HepG2 (cell line): ENCODE results near the gene MARCHF2. TPM values are rescaled to one million over a fixed set of nuclear protein-coding genes. Genes with fewer than 3 reads are reported as not detected.

Source experiments
- ATF5 ChIP-seq: sonication (generic); formaldehyde crosslinking; IDR thresholded peaks from 2 replicates; pipeline ENCODE4 v1.4.0; 2020; ENCODE audit warnings: mild to moderate bottlenecking, low read depth, missing genetic modification reagents
- ATM ChIP-seq: fragments of 450-650 bp; IDR thresholded peaks from 2 replicates; pipeline ENCODE4 v1.7.1; 2017; ENCODE audit warnings: mild to moderate bottlenecking, borderline replicate concordance
- CBX5 ChIP-seq: sonication (generic); formaldehyde crosslinking; IDR thresholded peaks from 2 replicates; pipeline ENCODE4 v1.4.0; 2020; ENCODE audit warnings: missing genetic modification reagents, borderline replicate concordance
- EP300 ChIP-seq, 3 experiments: sonication (generic) in 1 of 3; formaldehyde crosslinking in 1 of 3; IDR thresholded peaks; 2 replicates each; pipeline versions ENCODE4 v1.5.1 to v1.6.1; 2011 to 2020; ENCODE audit warnings: low read depth in 2 of 3, low read length in 2 of 3, borderline replicate concordance in 1 of 3, improper control_type of control experiment in 1 of 3, mild to moderate bottlenecking in 1 of 3, missing genetic modification reagents in 1 of 3, moderate library complexity in 1 of 3
- HBP1 ChIP-seq: IDR thresholded peaks from 2 replicates; pipeline ENCODE4 v1.6.1; 2016; ENCODE audit warnings: low read depth, control low read depth
- MED1 ChIP-seq: sonication (generic); formaldehyde crosslinking; IDR thresholded peaks from 2 replicates; pipeline ENCODE4 v1.4.0; 2020; ENCODE audit warnings: missing genetic modification reagents
- MXI1 ChIP-seq: IDR thresholded peaks from 3 replicates; pipeline ENCODE4 v1.6.1; 2012; ENCODE audit warnings: low read depth, low read length, inconsistent platforms, borderline replicate concordance
- NFKB2 ChIP-seq: sonication (generic); formaldehyde crosslinking; IDR thresholded peaks from 2 replicates; pipeline ENCODE4 v1.4.0; 2020; ENCODE audit warnings: missing genetic modification reagents, borderline replicate concordance
- RFX5 ChIP-seq: IDR thresholded peaks from 2 replicates; pipeline ENCODE4 v1.6.1; 2011; ENCODE audit warnings: low read depth, low read length, improper control_type of control experiment
- SMAD3 ChIP-seq: sonication (generic); formaldehyde crosslinking; IDR thresholded peaks from 2 replicates; pipeline ENCODE4 v1.4.0; 2020; ENCODE audit warnings: missing genetic modification reagents
- ZNF562 ChIP-seq: sonication (generic); formaldehyde crosslinking; IDR thresholded peaks from 2 replicates; pipeline ENCODE4 v1.8.0; 2022; ENCODE audit warnings: missing genetic modification reagents, borderline replicate concordance
- ZNF75D ChIP-seq: sonication (generic); formaldehyde crosslinking; IDR thresholded peaks from 2 replicates; pipeline ENCODE4 v1.8.1; 2023; ENCODE audit warnings: missing genetic modification reagents, mild to moderate bottlenecking, borderline replicate concordance
- polyA plus RNA-seq, 8 experiments: library from polyadenylated mRNA; depleted of rRNA in 3 of 8; stranded (reverse) in 7 of 8; unstranded in 1 of 8; fragments of >200 nt; fragmentation: Illumina TruSeq in 4 of 8; extraction: Trizol in 4 of 8; gene quantifications; 2 replicates each; pipeline versions ENCODE4 v1.2.1 to v1.2.3, GENCODE V29; 2011 to 2016; ENCODE audit warnings: low read depth in 4 of 8, missing spikeins in 1 of 8, mixed read lengths in 1 of 8; ENCODE audit not compliant: insufficient read depth in 1 of 8
- total RNA-seq, 5 experiments: library from RNA; depleted of rRNA; stranded (reverse); fragments of >200 nt; fragmentation: Illumina TruSeq; extraction: Trizol; gene quantifications; 2 replicates each; pipeline ENCODE4 v1.2.3, GENCODE V29; 2016; ENCODE audit warnings: low read depth in 1 of 5
- TF ChIP-seq, protein P1 (sequence below): sonication (generic); formaldehyde crosslinking; IDR thresholded peaks from 2 replicates; pipeline ENCODE4 v1.4.0; 2020; ENCODE audit warnings: missing genetic modification reagents
- TF ChIP-seq, protein P2 (sequence below): sonication (generic); formaldehyde crosslinking; IDR thresholded peaks from 2 replicates; pipeline ENCODE4 v1.8.1; 2023; ENCODE audit warnings: mild to moderate bottlenecking, inconsistent platforms, moderate library complexity, missing genetic modification reagents, borderline replicate concordance
- TF ChIP-seq, protein P3 (sequence below): sonication (generic); formaldehyde crosslinking; IDR thresholded peaks from 2 replicates; pipeline ENCODE4 v1.4.0; 2020; ENCODE audit warnings: missing genetic modification reagents
- TF ChIP-seq, protein P4 (sequence below): IDR thresholded peaks from 2 replicates; pipeline ENCODE4 v1.6.1; 2016; ENCODE audit warnings: low read depth, borderline replicate concordance
- TF ChIP-seq, protein P5 (sequence below): sonication (generic); formaldehyde crosslinking; IDR thresholded peaks from 2 replicates; pipeline ENCODE4 v1.5.0; 2020; ENCODE audit warnings: missing genetic modification reagents

The MARCHF2 gene
- total and polyA plus RNA-seq, 2 of the 13 experiments (the other 11 are each of a cell fraction or from before 2014, with no cell fraction given): 12.7 to 13.0 TPM

DNA sequence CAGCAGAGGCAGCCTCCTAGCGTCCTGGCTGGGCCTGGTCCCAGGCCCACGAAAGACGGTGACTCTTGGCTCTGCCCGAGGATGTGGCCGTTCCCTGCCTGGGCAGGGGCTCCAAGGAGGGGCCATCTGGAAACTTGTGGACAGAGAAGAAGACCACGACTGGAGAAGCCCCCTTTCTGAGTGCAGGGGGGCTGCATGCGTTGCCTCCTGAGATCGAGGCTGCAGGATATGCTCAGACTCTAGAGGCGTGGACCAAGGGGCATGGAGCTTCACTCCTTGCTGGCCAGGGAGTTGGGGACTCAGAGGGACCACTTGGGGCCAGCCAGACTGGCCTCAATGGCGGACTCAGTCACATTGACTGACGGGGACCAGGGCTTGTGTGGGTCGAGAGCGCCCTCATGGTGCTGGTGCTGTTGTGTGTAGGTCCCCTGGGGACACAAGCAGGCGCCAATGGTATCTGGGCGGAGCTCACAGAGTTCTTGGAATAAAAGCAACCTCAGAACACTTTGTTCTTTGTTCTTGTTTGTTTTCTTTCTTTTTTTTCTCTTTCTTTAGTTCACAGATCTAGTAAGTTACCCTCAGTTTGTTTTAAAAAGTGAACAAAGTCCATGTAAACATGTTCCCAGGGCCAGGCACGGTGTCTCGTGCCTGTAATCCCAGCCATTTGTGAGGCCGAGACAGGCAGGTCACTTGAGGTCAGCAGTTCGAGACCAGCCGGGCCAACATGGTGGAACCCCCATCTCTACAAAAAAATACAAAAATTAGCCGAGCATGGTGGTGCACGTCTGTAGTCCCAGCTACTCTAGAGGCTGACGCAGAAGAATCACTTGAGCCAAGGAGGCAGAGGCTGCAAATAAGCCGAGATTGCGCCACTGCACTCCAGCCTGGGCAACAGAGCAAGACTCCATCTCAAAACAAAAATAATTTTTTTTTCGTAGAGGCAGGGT, 39.0 kb upstream of the MARCHF2 start (continued):
- TF ChIP-seq, protein P1, sequence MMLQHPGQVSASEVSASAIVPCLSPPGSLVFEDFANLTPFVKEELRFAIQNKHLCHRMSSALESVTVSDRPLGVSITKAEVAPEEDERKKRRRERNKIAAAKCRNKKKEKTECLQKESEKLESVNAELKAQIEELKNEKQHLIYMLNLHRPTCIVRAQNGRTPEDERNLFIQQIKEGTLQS (CRISPR knock-in tag): peak; percentile 19; the same call in 1 of the 2 replicates
- TF ChIP-seq, protein P2, sequence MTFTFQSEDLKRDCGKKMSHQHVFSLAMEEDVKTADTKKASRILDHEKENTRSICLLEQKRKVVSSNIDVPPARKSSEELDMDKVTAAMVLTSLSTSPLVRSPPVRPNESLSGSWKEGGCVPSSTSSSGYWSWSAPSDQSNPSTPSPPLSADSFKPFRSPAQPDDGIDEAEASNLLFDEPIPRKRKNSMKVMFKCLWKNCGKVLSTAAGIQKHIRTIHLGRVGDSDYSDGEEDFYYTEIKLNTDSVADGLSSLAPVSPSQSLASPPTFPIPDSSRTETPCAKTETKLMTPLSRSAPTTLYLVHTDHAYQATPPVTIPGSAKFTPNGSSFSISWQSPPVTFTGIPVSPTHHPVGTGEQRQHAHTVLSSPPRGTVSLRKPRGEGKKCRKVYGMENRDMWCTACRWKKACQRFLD (CRISPR knock-in tag): no peak
- no peak for TF ChIP-seq ATM
- TF ChIP-seq EP300 (IDR thresholded peaks at IDR 0.05; ENCODE audit: low read depth in 2 of 2, low read length in 2 of 2): peak; percentile 96
- peak; percentile 92 for TF ChIP-seq EP300 (CRISPR knock-in tag; IDR thresholded peaks at IDR 0.05; ENCODE audit: borderline replicate concordance)
- TF ChIP-seq, protein P3, sequence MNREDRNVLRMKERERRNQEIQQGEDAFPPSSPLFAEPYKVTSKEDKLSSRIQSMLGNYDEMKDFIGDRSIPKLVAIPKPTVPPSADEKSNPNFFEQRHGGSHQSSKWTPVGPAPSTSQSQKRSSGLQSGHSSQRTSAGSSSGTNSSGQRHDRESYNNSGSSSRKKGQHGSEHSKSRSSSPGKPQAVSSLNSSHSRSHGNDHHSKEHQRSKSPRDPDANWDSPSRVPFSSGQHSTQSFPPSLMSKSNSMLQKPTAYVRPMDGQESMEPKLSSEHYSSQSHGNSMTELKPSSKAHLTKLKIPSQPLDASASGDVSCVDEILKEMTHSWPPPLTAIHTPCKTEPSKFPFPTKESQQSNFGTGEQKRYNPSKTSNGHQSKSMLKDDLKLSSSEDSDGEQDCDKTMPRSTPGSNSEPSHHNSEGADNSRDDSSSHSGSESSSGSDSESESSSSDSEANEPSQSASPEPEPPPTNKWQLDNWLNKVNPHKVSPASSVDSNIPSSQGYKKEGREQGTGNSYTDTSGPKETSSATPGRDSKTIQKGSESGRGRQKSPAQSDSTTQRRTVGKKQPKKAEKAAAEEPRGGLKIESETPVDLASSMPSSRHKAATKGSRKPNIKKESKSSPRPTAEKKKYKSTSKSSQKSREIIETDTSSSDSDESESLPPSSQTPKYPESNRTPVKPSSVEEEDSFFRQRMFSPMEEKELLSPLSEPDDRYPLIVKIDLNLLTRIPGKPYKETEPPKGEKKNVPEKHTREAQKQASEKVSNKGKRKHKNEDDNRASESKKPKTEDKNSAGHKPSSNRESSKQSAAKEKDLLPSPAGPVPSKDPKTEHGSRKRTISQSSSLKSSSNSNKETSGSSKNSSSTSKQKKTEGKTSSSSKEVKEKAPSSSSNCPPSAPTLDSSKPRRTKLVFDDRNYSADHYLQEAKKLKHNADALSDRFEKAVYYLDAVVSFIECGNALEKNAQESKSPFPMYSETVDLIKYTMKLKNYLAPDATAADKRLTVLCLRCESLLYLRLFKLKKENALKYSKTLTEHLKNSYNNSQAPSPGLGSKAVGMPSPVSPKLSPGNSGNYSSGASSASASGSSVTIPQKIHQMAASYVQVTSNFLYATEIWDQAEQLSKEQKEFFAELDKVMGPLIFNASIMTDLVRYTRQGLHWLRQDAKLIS: no peak
- TF ChIP-seq NFKB2: peak; percentile 37; the same call in 1 of the 2 replicates
- peak; percentile 59; the same call in 1 of the 2 replicates for TF ChIP-seq SMAD3 (CRISPR knock-in tag)
- no peak for TF ChIP-seq ZNF562 (CRISPR knock-in tag)
- TF ChIP-seq ZNF75D: no peak
- TF ChIP-seq ATF5: no peak
- TF ChIP-seq MXI1: 0 out of 3 replicates have a peak, but pooled peaks have one; percentile 28
- TF ChIP-seq RFX5: no peak
- no peak for TF ChIP-seq HBP1 (CRISPR knock-in tag)
- TF ChIP-seq, protein P4, sequence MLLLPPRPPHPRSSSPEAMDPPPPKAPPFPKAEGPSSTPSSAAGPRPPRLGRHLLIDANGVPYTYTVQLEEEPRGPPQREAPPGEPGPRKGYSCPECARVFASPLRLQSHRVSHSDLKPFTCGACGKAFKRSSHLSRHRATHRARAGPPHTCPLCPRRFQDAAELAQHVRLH (CRISPR knock-in tag): peak; percentile 80; the same call in 1 of the 2 replicates
- TF ChIP-seq, protein P5, sequence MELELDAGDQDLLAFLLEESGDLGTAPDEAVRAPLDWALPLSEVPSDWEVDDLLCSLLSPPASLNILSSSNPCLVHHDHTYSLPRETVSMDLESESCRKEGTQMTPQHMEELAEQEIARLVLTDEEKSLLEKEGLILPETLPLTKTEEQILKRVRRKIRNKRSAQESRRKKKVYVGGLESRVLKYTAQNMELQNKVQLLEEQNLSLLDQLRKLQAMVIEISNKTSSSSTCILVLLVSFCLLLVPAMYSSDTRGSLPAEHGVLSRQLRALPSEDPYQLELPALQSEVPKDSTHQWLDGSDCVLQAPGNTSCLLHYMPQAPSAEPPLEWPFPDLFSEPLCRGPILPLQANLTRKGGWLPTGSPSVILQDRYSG (CRISPR knock-in tag): no peak
- TF ChIP-seq MED1: peak; percentile 93
- TF ChIP-seq CBX5 (CRISPR knock-in tag): peak; percentile 51; the same call in 1 of the 2 replicates
